Skeletal muscle cell (primary cell): Measurements from ENCODE around the gene TCF3.

Source experiments
- DNase-seq: peaks from one replicate; pipeline ENCODE4 v3.0.0-alpha.2; 2010; ENCODE audit warnings: low read depth
- H3K4me3 ChIP-seq: 2 replicates; pipeline ENCODE4 v1.5.1; 2011; ENCODE audit warnings: low read depth, mild to moderate bottlenecking, control low read depth, low read length, moderate library complexity

The TCF3 gene

DNA sequence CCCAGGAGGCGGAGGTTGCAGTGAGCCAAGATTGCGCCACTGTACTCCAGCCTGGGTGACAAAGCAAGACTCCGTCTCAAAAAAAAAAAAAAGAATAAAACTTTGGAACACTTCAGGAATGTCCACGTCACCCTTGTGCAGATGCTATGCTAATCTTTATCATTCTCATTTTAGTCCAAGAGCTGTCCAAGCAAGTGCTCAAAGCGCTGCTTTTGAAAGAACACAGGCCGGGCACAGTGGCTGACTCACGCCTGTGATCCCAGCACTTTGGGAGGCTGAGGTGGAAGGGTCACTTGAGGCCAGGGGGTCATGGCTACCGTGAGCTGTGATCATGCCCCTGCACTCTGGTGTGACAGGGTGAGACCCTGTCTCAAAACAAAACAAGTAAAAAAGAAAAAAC lies 36.0 kb downstream of the TCF3 start:
- DNase-seq, result no peak
- H3K4me3 ChIP-seq, result no peak overlapping the region

DNA sequence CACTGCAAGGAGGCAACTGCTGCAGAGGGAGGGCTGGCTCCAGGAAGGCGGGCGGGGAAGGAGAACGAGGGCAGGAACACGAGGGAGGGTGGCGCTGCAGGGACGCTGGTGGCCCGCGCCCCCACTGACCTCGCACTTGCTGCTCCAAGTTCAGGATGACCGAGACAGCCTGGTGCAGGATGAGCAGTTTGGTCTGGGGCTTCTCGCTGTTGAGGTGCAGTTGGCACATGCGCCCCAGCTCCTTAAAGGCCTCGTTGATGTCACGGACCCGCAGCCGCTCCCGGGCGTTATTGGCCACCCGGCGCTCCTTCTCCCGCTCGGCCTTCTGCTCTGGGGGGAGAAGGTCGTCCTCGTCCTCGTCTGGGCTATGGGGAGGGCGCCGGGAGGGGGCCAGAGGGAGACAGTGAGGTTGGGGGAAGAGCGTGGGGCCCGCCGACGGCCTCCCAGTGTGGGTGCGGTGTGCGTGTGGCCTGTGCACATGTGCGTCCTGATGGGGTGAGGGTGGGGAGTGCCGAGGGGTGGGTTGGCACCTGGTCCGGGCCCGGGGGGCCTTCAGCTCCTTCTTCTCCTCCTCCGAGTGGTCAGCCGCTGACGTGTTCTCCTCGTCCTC lies 37.2 kb downstream of the TCF3 start:
- H3K4me3 ChIP-seq, result no peak overlapping the region
- DNase-seq, result no peak

DNA sequence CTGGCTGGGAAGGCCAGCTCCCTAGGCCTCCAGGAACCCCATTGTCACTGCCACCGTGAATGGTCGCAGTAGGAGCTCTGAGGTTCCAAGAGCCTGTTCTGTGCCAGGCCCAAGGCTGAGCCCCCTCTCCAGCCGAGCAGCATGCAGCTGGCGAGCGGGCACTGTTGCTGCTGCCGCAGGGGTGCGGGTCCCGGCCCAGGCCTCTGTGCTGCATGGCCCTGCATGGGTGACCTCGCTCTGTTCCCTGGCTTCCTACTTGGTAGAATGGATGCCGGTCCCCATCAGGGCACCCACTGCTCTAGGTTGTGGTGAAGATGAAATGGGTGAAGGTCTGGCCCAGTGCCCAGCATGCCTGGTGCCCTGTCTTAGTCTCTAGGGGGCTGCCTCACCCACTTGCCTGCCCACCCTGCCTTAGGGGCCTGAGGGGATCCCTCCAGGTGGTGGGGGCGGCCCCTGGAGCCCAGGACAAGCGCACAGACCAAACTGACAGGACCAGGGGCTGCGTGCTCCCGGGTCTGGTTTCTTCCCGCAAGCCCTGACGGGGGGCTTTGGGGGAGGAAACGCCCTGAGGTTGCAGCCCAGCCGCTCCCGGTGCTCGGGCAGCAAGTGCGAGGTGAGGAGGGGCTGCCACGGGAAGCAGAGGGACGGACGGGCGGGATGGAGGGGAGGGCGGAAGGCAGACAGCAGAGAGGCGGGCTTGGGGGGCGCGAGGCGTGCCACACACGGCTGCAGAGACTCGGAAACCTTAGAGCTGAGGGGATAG lies 38.4 kb downstream of the TCF3 start:
- no peak for DNase-seq
- no peak overlapping the region for H3K4me3 ChIP-seq

DNA sequence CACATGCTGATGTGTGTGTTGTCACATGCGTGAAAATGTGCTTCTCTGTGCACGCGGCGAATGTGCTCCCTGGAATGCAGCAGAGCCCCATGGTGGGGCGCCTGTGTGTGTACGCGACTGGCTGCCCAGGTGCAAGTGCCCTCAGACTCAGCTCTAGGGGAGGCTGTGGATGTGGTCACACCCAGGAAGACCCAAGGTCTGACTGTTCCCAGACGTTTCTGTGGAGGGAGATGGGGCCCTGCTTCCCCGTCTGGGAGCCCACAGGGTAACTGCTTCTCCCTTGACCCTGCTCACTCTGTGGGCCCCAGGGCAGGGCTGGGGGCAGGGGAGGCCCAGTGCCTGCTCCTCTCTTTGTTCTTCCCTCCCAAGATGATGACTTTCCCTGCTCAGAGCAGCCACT lies 39.3 kb downstream of the TCF3 start:
- DNase-seq, result no peak
- no peak overlapping the region for H3K4me3 ChIP-seq

DNA sequence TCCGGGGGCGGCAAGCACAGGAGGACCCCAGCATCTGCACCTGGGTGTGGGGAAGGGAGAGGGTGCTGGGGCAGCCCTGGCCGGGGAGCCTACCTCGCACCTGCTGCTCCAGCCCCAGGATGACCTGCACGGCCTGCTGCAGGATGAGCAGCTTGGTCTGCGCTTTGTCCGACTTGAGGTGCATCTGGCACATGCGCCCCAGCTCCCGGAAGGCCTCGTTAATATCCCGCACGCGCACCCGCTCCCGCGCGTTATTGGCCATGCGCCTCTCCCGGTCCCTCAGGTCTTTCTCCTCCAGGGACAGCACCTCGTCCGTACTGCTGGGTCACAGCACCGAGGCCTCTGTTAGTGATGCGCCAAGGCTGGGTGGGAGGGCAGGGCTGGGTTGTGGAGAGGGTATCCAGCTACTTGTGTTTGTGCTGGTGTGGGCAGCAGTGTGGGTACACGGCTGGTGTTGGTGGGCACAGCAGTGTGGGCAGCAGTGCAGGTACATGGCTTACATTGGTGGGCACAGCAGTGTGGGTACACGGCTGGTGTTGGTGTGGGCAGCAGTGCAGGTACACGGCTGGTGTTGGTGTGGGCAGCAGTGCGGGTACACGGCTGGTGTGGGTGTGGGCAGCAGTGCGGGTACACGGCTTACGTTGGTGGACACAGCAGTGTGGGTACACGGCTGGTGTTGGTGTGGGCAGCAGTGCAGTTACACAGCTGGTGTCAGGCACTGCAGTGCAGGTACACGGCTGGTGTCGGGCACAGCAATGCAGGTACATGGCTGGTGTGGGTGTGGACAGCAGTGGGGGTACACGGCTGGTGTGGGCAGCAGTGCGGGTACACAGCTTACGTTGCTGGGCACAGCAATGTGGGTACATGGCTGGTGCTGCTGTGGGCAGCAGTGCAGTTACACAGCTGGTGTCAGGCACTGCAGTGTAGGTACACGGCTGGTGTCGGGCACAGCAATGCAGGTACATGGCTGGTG lies 40.0 kb downstream of the TCF3 start:
- no peak for DNase-seq
- H3K4me3 ChIP-seq, result no peak overlapping the region

DNA sequence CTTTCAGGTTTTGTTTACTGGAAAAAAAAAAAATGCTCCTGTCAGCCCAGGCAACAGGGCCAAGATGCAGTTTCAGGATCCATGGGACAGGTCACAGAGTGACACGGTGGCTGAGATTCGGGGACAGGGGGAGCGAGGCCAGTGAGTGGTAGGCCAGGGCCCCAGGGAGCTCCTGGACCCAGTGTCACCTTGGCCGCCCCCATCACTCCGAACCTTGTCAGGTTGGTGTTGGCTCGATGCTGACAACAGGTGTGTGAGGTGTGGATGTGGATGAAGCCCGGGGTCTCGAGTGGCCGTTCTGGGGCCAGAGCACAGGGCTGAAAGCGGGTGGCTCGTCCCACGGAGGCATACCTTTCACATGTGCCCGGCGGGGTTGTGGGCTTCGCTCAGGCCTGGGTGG lies 41.1 kb downstream of the TCF3 start:
- H3K4me3 ChIP-seq, result no peak overlapping the region
- DNase-seq, result no peak

DNA sequence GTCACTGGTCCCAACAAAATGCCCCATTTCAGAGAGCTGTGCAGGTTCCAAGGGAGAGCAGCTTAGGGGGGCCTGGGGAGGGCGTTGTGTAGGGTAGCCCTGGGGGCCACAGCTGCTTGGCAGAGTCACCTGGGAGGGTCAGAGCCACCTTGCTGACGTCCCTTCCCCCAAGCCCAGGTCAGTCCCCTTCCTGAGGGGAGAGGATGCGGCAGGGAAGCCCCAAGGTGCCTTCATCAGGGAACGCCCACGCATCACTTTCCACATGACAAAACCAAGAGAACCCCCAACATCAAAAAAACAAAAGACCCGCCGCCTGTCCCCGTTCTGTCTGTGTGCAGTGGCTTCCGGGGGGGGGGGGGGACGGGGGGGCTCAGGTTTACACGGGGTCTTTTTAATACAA lies 41.8 kb downstream of the TCF3 start:
- H3K4me3 ChIP-seq, result no peak overlapping the region
- DNase-seq, result no peak

DNA sequence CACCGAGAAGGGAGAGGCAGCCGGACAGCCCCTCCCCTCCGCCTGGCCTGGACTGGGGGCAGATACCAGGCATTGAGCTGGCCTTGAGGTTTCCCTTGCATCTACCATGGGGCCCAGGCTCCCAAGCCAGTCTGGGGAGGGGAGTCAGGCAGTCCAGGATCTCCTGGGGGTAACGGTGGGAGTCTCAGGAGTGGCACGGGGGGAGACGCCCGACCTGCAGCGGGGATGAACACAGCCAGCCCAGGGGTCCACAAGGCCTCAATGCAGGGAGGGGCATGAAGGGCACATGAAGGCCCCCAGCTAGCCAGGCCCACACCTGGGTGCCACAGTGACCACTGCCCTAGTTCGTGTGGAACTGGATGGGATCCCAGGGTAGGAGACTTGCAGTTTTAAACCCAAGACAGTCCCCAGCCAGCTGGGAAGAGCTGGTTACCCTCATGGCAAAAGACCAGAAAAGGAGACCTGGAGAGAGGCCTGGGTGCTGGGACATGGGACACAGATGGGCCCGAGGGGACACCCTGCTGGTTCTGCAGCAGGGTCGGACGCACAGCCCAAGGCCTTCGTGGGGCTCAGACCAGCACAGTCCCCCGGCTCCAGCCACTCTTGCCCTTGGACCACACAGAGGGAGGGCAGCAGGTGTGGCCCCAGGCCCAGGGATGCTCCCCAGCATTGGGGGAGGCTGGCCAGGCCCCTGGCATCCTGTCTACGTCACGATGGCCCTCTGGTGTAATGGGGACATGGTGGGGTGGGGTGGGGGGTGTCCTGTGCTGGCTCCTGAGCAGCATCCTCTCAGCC lies 42.5 kb downstream of the TCF3 start:
- no peak overlapping the region for H3K4me3 ChIP-seq
- no peak for DNase-seq

DNA sequence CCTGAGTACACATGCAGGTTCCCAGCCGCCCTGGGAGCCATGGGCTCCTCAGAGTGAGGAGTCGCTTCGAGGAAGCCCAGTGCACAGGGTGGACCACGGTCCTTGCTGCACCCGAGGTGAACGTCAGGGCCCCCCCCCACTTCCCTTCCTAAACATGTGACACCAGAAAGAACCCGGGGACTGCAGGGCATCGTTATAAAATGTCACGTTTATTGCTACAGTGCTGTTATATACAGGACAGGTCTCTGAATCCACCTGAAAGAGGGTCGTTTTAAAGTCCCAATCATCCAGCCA lies 43.4 kb downstream of the TCF3 start:
- DNase-seq, result no peak
- no peak overlapping the region for H3K4me3 ChIP-seq

DNA sequence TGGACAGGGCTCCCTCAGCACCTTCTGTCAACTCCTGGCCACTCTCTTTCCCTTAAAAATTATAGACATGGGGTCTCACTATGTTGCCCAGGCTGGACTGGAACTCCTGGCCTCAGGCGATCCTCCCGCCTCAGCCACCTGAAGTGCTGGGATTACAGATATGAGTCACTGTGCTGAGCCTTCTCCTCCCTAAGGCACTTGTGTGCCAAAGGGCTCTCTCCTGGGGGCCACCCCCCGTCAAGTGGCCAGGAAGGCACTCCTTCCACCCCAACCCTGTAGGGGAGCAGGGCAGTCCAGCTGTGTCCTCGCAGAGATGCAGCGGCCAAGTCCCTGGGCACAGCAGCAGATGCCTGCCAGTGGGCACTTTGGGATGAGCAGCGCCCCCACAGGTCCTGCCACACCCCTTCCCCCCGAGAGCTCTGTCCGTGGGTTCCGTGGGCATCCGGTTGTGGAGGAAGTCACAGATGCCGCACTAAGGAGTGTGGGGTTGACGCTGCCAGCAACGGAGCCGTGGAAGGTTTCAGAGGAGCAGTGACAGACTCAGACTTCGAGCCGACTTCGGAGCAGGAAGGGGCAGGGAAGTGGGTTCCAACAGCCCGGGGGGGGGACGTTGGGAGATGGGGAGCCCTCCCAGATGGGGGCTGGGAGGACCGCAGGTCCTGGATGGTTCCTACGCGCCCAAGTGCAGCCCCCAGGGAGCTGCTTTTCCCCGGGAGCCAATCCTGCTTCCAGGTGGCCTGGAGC lies 43.9 kb downstream of the TCF3 start:
- DNase-seq, result no peak
- H3K4me3 ChIP-seq, result no peak overlapping the region

DNA sequence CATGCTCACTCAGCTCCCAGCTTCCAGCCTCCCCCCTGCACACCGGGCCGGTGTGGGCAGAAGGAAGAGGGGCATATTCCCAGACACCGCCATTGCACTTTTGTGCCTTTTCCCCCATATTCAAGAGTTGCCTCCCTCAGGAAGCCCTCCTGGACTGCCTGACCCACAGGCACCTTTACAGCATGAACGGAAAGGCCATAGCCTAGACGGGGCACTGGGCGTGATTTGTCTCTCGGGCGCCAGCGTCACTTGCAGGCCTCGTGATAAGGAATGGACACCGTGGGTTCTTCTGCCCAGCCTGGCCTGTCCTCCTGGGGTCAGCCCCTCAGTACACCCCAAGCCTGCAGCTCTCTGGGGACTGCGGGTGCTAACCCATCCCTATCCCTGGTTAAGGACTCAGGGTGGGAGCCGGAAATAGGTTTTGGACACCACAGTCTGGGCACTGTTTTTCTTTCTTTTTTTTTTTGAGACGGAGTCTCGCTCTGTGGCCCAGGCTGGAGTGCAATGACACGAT lies 46.2 kb downstream of the TCF3 start:
- no peak for DNase-seq
- H3K4me3 ChIP-seq, result peak overlapping the region; percentile 97

DNA sequence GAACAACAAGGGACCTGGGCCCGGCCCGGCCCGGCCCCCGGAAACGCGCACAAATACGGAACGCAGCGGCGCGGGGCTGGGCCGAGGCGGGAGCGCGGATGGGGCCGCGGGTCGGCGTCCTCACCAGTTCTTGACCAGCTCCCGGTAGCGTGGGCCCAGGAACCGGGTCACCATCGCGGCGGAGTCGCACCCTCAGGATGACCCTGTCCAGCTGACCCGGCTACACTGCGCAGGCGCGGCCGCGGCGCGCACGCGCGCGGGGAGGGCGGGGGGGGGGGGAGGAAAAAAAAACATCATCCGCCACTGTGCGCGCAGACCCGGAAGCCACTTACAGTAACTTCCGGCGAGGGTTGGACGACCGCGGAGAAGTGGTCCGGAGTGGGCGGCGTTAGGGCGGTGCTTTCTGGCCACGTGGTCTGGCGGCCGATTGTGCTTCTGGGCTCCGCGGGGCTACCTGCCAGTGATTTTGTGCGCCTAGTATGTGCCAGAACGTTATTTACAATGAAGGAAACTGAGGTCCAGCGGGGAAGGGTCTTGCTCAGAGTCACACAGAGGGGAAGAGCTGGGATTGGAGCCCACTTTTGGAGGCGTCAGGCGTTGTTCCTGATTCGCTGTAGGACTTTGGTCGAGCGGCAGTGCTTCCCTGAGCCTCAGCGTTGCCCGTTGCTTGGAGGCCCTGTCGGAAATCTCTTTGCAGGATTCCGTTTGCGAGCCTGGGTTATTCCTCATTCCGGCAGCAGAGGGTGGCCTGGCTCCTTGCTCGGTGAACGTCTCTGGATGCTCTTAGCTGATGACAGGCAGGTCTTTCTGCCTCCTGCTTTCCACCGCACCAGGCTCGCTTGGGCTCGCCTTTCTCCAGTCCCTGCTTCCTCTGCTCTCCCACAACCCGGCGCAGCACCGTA lies 46.9 kb downstream of the TCF3 start, which contains the start of gene UQCR11:
Gene UQCR11, minus strand, starts transcription at position 227 of the 902 bp plus-strand sequence. Its CDS starts 53 bp downstream, at position 174.
- H3K4me3 ChIP-seq, result peak within 1 kb of the TSS; percentile 97
- DNase-seq, result peak; percentile 90

DNA sequence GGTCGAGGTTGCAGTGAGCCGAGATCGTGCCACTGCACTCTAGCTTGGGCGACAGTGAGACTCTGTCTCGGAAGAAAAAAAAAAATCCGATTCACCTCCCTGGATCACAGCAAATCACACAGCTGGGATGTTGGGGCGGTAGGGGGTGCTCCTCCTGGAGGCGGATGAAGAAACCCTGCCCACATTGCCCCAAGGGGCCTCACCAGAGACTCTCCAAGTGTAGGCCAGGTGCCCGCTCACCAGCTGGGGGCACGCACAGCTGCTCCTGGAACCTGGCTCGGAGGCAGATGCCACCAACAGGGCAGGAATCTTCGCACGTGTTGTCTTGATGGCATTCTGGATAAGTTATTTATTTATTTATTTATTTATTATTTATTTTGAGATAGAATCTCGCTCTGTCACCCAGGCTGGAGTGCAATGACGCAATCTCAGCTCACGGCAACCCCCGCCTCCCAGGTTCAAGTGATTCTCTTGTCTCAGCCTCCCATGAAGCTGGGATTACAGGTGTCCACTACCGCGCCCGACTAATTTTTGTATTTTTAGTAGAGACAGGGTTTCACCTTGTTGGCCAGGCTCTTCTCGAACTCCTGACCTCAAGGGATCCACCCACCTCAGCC lies 50.2 kb downstream of the TCF3 start:
- no peak overlapping the region for H3K4me3 ChIP-seq
- no peak for DNase-seq

DNA sequence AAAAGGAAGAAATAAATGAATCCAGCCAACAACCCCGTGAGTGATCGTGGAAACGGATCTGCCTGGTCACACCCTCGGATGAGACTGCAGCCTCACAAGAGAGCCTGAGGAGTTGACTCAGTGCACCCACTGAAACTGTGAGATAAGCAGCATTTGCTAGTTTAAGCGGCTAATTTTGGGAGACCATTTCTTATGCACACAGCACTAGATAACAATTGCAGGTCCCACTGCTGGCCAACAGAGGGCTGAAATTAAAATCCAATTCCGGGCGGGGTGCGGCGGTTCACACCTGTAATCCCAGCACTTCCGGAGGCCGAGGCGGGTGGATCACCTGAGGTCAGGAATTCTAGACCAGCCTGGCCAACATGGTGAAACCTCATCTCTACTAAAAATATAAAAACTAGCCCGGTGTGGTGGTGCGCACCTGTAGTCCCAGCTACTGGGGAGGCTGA lies 50.8 kb downstream of the TCF3 start:
- no peak for DNase-seq
- H3K4me3 ChIP-seq, result no peak overlapping the region

DNA sequence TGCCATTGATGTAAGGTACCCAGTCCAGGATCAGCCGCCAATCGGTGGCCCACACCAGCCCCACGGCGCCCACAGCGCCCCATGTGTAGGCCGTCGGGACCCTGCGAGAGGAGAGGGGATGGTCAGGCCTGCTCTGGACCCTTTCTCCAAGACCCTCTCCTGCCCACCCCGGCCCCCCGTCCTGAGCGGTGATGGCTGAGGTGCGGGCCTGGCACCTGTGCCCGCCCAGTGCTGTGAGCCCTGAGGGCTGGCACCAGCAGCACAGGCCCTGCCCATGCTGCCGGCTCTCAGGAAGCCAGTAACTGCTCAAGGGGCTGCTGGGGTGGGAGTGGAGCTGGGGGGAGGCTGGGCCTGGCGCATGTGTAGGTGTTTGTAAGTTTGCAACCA lies 53.0 kb downstream of the TCF3 start:
- no peak for DNase-seq
- H3K4me3 ChIP-seq, result no peak overlapping the region

DNA sequence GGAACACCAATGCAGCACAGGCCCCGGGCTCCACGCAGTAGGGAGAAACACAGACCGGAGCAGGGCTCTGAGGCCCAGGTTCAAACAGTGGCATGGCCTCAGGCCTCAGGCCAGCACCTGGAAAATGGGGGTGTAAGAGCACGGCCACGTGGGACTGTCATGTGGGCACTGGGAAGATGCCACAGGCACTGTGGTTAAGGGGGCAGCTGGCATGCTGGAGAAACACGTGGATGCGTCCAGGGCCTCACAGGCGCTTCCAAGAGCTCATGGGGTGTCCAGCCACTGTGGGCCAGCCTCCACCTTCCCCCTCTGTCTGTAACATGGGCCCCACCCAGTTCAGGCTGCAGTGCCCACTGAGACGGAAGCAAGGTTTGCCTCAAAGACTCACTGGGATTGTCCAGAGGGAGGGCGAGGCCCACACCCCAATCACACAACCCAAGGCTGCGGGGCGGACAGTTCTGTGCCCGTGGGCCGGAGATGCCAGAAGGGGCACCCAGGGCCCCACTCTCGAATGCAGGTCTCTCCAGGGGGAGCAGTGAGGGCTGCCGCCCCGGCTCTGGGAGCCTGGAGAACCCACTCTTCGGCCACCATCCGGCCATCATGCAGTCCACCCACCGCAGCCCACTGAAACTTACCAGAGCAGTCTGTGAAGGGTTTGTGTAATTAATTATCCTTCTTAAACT lies 53.5 kb downstream of the TCF3 start:
- DNase-seq, result no peak
- H3K4me3 ChIP-seq, result no peak overlapping the region

DNA sequence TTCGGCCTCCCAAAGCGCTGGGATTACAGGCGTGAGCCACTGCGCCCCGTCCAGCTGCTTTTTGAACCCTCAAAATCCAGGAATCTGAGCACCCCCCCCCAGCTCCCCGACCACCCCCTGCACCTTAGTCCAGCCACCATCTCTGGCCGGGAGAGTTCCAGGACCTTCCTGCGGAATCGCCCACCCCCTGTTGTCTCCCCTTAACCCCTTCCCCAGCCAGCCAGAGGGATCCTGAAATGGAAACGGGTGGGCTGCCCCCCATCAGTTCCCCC lies 59.0 kb downstream of the TCF3 start:
- DNase-seq, result no peak
- peak overlapping the region; percentile 68 for H3K4me3 ChIP-seq
